Nephron progenitor cell (in vitro differentiated cells): ENCODE measurements around the gene C5orf63.
"Not testable (repeated sequence)": the region's sequence is repeated elsewhere in the genome, so short reads cannot be mapped to it uniquely, and the experiment has no call there.

ENCODE experiments used
- DNase-seq: peaks from one replicate; pipeline ENCODE4 v3.0.0; 2021
- H3K27ac Mint-ChIP-seq: 2 replicates; pipeline ENCODE4 v1.8.0; 2021; ENCODE audit warnings: mild to moderate bottlenecking, moderate library complexity, mixed read lengths
- H3K27me3 Mint-ChIP-seq: 2 replicates; pipeline ENCODE4 v1.8.0; 2021; ENCODE audit warnings: mild to moderate bottlenecking, low read depth, mixed read lengths; ENCODE audit not compliant: poor library complexity
- H3K36me3 Mint-ChIP-seq: 2 replicates; pipeline ENCODE4 v1.8.0; 2021; ENCODE audit warnings: low read depth, mixed read lengths
- H3K4me1 Mint-ChIP-seq: 2 replicates; pipeline ENCODE4 v1.8.0; 2021; ENCODE audit warnings: mixed read lengths
- H3K4me3 Mint-ChIP-seq: 2 replicates; pipeline ENCODE4 v1.8.0; 2021; ENCODE audit warnings: mild to moderate bottlenecking, moderate library complexity, mixed read lengths
- H3K9me3 Mint-ChIP-seq: 2 replicates; pipeline ENCODE4 v1.8.0; 2021; ENCODE audit warnings: mild to moderate bottlenecking, moderate library complexity, mixed read lengths
- TF ChIP-seq, protein P1 (sequence below): fragments of 200-600 bp; sonication (generic); IDR thresholded peaks from 2 replicates; pipeline ENCODE4 v1.5.0; 2021; ENCODE audit warnings: antibody characterized with exemption

Gene C5orf63

DNA sequence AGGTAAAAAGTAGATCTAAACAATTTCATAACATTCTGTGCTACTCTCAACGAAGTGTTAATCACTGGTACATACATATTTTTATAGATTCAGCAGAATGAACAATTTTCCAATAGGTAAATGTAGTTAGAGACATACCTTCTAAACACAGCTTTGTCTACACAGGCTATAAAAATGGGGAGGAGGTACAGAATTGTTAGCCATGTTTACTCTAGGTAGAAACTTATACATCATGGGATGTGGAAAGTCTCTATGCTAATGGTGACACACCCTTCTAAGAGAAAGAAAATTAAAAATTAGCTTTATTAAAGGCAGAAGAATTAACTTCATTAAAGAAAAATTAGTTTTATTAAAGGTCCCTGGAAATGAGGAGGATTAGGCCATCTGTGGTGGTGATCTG is 11.8 kb downstream of the C5orf63 start:
- Mint-ChIP-seq H3K36me3 (no peaks in the 10 kb centered on the region), H3K27me3 (peaks cover 3% of the 10 kb centered on the region), H3K9me3 (peaks cover under 1% of the 10 kb centered on the region), H3K4me3 (no peak overlapping the region), H3K27ac (no peak overlapping the region), H3K4me1 (peaks cover 8% of the 10 kb centered on the region)
- TF ChIP-seq, protein P1, sequence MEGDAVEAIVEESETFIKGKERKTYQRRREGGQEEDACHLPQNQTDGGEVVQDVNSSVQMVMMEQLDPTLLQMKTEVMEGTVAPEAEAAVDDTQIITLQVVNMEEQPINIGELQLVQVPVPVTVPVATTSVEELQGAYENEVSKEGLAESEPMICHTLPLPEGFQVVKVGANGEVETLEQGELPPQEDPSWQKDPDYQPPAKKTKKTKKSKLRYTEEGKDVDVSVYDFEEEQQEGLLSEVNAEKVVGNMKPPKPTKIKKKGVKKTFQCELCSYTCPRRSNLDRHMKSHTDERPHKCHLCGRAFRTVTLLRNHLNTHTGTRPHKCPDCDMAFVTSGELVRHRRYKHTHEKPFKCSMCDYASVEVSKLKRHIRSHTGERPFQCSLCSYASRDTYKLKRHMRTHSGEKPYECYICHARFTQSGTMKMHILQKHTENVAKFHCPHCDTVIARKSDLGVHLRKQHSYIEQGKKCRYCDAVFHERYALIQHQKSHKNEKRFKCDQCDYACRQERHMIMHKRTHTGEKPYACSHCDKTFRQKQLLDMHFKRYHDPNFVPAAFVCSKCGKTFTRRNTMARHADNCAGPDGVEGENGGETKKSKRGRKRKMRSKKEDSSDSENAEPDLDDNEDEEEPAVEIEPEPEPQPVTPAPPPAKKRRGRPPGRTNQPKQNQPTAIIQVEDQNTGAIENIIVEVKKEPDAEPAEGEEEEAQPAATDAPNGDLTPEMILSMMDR: no peak
- DNase-seq: no peak

DNA sequence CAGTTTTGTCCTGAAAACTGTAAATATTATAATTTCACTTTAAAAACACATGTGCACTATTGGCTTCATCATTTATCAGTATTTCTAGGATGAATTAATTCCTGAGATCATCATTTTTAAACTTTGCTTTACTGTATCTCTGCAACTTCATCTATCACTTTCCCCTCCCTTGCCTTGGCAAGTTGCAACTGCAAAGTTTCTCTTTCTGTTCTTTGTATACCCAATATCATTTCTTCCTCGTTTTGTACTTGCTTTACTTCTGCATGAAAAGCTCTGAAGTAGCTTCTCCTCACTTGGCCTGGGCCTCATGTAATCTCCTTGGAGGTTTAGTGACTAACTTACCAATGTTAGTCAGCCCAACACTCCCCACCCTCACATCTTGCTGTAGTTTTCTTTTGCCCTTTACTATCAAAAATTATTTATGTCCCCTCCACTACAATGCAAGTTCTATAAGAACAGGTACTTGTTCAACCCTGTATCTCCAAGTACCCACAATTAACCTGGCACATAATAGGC is 12.8 kb downstream of the C5orf63 start:
- Mint-ChIP-seq H3K27me3 (peaks cover 3% of the 10 kb centered on the region), H3K27ac (no peak overlapping the region)

DNA sequence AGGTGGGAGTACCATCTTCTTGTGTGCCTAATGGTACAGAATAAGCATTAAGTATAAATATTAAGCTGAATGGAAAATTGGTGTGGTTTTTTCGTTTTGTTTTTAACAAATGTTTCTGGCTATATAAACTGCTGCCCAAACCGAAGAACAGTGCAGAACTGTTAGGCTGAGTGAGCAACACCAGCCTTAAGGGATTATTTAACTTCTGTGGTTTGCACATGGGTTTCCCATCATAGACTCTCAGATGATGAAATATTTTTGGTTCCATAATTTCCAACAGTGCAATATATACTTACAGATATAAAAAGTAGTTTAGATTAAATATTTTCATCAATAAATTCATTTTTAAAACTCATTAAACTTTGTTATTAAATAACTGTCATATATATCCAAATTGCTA is 16.4 kb downstream of the C5orf63 start:
- peaks cover 6% of the 10 kb centered on the region for H3K4me1 Mint-ChIP-seq
- H3K4me3 Mint-ChIP-seq: no peak overlapping the region
- DNase-seq: no peak
- peaks cover 3% of the 10 kb centered on the region for H3K27me3 Mint-ChIP-seq
- no peak overlapping the region for H3K27ac Mint-ChIP-seq
- H3K36me3 Mint-ChIP-seq: peaks cover 5% of the 10 kb centered on the region
- H3K9me3 Mint-ChIP-seq: peaks cover 8% of the 10 kb centered on the region
- TF ChIP-seq, protein P1: no peak

More for the DNA sequence above, 12.8 kb downstream of the C5orf63 start:
- TF ChIP-seq, protein P1: no peak
- peaks cover 5% of the 10 kb centered on the region for H3K36me3 Mint-ChIP-seq
- no peak overlapping the region for H3K4me3 Mint-ChIP-seq
- peaks cover 8% of the 10 kb centered on the region for H3K4me1 Mint-ChIP-seq
- peaks cover 8% of the 10 kb centered on the region for H3K9me3 Mint-ChIP-seq
- DNase-seq: no peak

DNA sequence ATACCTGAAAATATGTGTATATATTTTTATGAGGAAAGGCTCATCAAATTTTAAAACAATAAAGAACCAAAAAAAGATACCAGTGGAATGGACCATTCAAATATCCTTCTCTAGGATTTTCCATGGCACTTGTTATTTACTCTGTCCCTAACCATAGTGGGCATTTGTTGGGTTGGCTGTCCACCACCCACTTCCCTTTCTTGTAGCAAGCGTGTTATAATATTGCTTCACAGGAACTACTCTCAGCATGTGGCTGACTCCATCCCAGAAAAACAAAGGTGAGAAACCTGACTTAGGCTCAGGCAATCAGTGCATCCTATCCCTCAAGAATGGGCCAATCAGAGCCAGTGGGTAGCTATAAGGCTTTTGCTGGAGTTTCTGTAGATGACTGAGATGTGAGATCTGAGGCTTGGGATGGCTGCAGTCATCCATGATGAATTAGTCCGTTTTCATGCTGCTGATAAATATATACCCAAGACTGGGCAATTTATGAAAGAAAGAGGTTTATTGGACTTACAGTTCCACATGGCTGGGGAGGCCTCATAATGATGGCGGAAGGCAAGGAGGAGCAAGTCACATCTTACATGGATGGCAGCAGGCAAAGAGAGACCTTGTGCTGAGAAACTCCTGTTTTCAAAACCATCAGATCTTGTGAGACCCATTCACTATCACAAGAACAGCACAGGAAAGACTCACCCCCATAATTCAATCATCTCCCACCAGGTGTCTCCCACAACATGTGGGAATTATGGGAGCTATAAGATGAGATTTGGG is 17.2 kb downstream of the C5orf63 start:
- H3K4me3 Mint-ChIP-seq: no peak overlapping the region
- TF ChIP-seq, protein P1: no peak
- no peaks in the 10 kb centered on the region for H3K4me1 Mint-ChIP-seq
- peaks cover 1% of the 10 kb centered on the region for H3K27me3 Mint-ChIP-seq
- DNase-seq: no peak
- no peak overlapping the region for H3K27ac Mint-ChIP-seq
- peaks cover 8% of the 10 kb centered on the region for H3K9me3 Mint-ChIP-seq
- peaks cover 5% of the 10 kb centered on the region for H3K36me3 Mint-ChIP-seq

DNA sequence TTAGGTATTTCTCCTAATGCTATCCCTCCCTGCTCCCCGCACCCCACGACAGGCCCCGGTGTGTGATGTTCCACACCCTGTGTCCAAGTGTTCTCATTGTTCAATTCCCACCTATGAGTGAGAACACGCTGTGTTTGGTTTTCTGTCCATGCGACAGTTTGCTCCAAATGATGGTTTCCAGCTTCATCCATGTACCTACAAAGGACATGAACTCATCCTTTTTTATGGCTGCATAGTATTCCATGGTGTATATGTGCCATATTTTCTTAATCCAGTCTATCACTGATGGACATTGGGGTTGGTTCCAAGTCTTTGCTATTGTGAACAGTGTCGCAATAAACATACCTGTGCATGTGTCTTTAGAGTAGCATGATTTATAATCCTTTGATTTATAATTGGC is 19.8 kb downstream of the C5orf63 start:
- not testable (repeated sequence) for H3K4me1 Mint-ChIP-seq, DNase-seq, H3K27ac Mint-ChIP-seq, H3K27me3 Mint-ChIP-seq, H3K4me3 Mint-ChIP-seq, H3K9me3 Mint-ChIP-seq, H3K36me3 Mint-ChIP-seq

DNA sequence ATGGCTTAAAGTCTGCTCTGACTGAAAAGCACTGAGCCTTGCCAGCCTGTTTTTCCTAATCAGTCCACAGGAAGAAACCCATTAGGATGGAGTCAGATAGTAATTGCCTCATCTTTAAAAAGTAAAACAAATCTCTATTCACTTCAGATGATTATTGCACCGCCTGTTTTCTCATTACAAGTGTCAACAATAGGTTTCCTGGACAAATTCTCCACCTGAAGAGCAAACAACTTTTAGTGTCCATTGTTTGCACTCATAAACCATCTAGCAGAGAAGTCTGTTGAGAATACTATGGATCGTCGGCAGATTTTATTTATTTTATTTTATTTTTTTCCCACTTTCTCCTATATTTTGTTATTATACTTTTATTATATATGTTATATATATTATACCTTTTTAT is 20.3 kb downstream of the C5orf63 start:
- Mint-ChIP-seq H3K9me3 (peaks cover 8% of the 10 kb centered on the region), H3K4me3 (no peak overlapping the region), H3K27me3 (peaks cover 6% of the 10 kb centered on the region), H3K4me1 (no peaks in the 10 kb centered on the region), H3K36me3 (peaks cover 5% of the 10 kb centered on the region), H3K27ac (no peak overlapping the region)
- no peak for DNase-seq
- TF ChIP-seq, protein P1: no peak
